DND-41 (cell line): ENCODE measurements around the gene USP19.

ENCODE experiments used
- CTCF ChIP-seq: IDR thresholded peaks from 2 replicates; pipeline ENCODE4 v1.5.1; 2012; ENCODE audit warnings: borderline replicate concordance, low read length, moderate library complexity, mild to moderate bottlenecking; ENCODE audit not compliant: poor library complexity, severe bottlenecking; ENCODE audit errors: extremely low read depth
- EZH2 ChIP-seq: IDR thresholded peaks from 3 replicates; pipeline ENCODE4 v1.6.1; 2012; ENCODE audit warnings: borderline replicate concordance, low read depth, mild to moderate bottlenecking, moderate library complexity, low read length, inconsistent platforms; ENCODE audit not compliant: severe bottlenecking

- no peak for TF ChIP-seq CTCF
- TF ChIP-seq EZH2, result no peak
These were observed 27.5 kb upstream of the USP19 start for GRCh38 chr3:49148159-49148558.
